ENCODE results near the gene CKAP2. TPM values are rescaled to one million over a fixed set of nuclear protein-coding genes. Genes with fewer than 3 reads are reported as not detected.
"Not testable (repeated sequence)": the region's sequence is repeated elsewhere in the genome, so short reads cannot be mapped to it uniquely, and the experiment has no call there.

CKAP2 gene
- 58.2 TPM for polyA plus RNA-seq (2013)

- ChIA-PET CTCF (no interaction called here), POLR2A (no interaction called here)
Measured at GRCh38 chr13:52454820-52455676, at the start of gene CKAP2. TSS of gene CKAP2 (plus strand) at chr13:52455478. CDS start at chr13:52455557, 79 bp downstream.

GRCh38 chr13:52405767-52406494, 49.3 kb upstream of the CKAP2 start, which contains the start of gene THSD1:
TSS of gene THSD1 (minus strand) at chr13:52406172. CDS start at chr13:52402600, 3,572 bp downstream.
- CTCF ChIA-PET: interaction anchor here (1.5 to 2.2 kb wide), 2 partner anchors 12 to 44 kb away, joined by 3 to 15 read pairs; partner anchors contain the start of gene VPS36
- Histone ChIP-seq H3K4me1 (ENCODE audit: control extremely low read depth in 1 of 4, control insufficient read depth in 4 of 4, insufficient read depth in 4 of 4, low read length in 3 of 4) (peaks cover 0 to 23% (median 22%) of the 10 kb centered on the region in 4 experiments), H3K36me3 (ENCODE audit: control insufficient read depth in 4 of 4, insufficient read depth in 4 of 4, low read length in 3 of 4) (peaks cover 2 to 4% (median 3%) of the 10 kb centered on the region in 4 experiments), H3K9me3 (ENCODE audit: control extremely low read depth in 1 of 5, control insufficient read depth in 4 of 5, insufficient read depth in 2 of 5, low read depth in 1 of 5, low read length in 4 of 5) (no peaks in the 10 kb centered on the region), H3K4me3 (ENCODE audit: control insufficient read depth in 1 of 7, extremely low read depth in 1 of 7, insufficient read depth in 4 of 7, low read depth in 2 of 7, low read length in 6 of 7) (peak within 1 kb of the TSS; percentile 41 to 78 (median 65)), H3K27ac (ENCODE audit: insufficient read depth in 1 of 2, low read depth in 1 of 2, low read length in 2 of 2, poor library complexity in 1 of 2, severe bottlenecking in 2 of 2) (no peak within 1 kb of the TSS), H3K27me3 (replicated peaks in 2 of 5; ENCODE audit: control insufficient read depth in 4 of 5, insufficient read depth in 5 of 5, low read length in 4 of 5) (peaks cover 3 to 16% (median 5%) of the 10 kb centered on the region in 5 experiments)
- under 1% methylated on average over 52 of the region's 68 CpGs for WGBS (ENCODE audit: insufficient coverage)
- POLR2A ChIA-PET: no interaction called here
- peak in 2 of 3 donors; percentile 29 to 45 for DNase-seq

More at GRCh38 chr13:52454820-52455676, at the start of gene CKAP2:
- WGBS (ENCODE audit: insufficient coverage): 0% methylated on average over 49 of the region's 56 CpGs
- Histone ChIP-seq H3K9me3 (ENCODE audit: control extremely low read depth in 1 of 5, control insufficient read depth in 4 of 5, insufficient read depth in 2 of 5, low read depth in 1 of 5, low read length in 4 of 5) (no peaks in the 10 kb centered on the region), H3K4me1 (ENCODE audit: control extremely low read depth in 1 of 4, control insufficient read depth in 4 of 4, insufficient read depth in 4 of 4, low read length in 3 of 4) (peaks cover 19 to 37% (median 28%) of the 10 kb centered on the region in 4 experiments), H3K27me3 (replicated peaks in 2 of 5; ENCODE audit: control insufficient read depth in 4 of 5, insufficient read depth in 5 of 5, low read length in 4 of 5) (no peaks in the 10 kb centered on the region), H3K4me3 (ENCODE audit: control insufficient read depth in 1 of 7, extremely low read depth in 1 of 7, insufficient read depth in 4 of 7, low read depth in 2 of 7, low read length in 6 of 7) (peak within 1 kb of the TSS; percentile 83 to 99 (median 93)), H3K36me3 (ENCODE audit: control insufficient read depth in 4 of 4, insufficient read depth in 4 of 4, low read length in 3 of 4) (peaks cover 0 to 22% (median 5%) of the 10 kb centered on the region in 4 experiments), H3K27ac (ENCODE audit: insufficient read depth in 1 of 2, low read depth in 1 of 2, low read length in 2 of 2, poor library complexity in 1 of 2, severe bottlenecking in 2 of 2) (peak within 1 kb of the TSS; percentile 90 to 94)
- peak; percentile 96 to 99 (median 99) for DNase-seq

- ChIA-PET POLR2A (no interaction called here), CTCF (interaction anchor here (1.1 to 2.1 kb wide), 3 partner anchors 9 to 44 kb away, joined by 5 to 8 read pairs (median 8); partner anchors contain the start of gene VPS36)
- Histone ChIP-seq H3K9me3 (ENCODE audit: control extremely low read depth in 1 of 5, control insufficient read depth in 4 of 5, insufficient read depth in 2 of 5, low read depth in 1 of 5, low read length in 4 of 5) (no peaks in the 10 kb centered on the region), H3K4me1 (ENCODE audit: control extremely low read depth in 1 of 4, control insufficient read depth in 4 of 4, insufficient read depth in 4 of 4, low read length in 3 of 4) (peaks cover 0 to 23% (median 22%) of the 10 kb centered on the region in 4 experiments), H3K27me3 (replicated peaks in 2 of 5; ENCODE audit: control insufficient read depth in 4 of 5, insufficient read depth in 5 of 5, low read length in 4 of 5) (peaks cover 3 to 16% (median 5%) of the 10 kb centered on the region in 5 experiments), H3K27ac (ENCODE audit: insufficient read depth in 1 of 2, low read depth in 1 of 2, low read length in 2 of 2, poor library complexity in 1 of 2, severe bottlenecking in 2 of 2) (no peak overlapping the region), H3K4me3 (ENCODE audit: control insufficient read depth in 1 of 7, extremely low read depth in 1 of 7, insufficient read depth in 4 of 7, low read depth in 2 of 7, low read length in 6 of 7) (peak overlapping the region in 3 of 7 experiments; percentile 53 to 78 (median 74)), H3K36me3 (ENCODE audit: control insufficient read depth in 4 of 4, insufficient read depth in 4 of 4, low read length in 3 of 4) (peaks cover 4 to 6% (median 4%) of the 10 kb centered on the region in 4 experiments)
- WGBS (ENCODE audit: insufficient coverage): 100% methylated on average over 1 of the region's 4 CpGs
- DNase-seq: no peak
Measured at GRCh38 chr13:52406629-52407028, 48.6 kb upstream of the CKAP2 start.

GRCh38 chr13:52407436-52407835, 47.8 kb upstream of the CKAP2 start:
- peaks cover 3 to 16% (median 5%) of the 10 kb centered on the region in 5 experiments for H3K27me3 ChIP-seq (replicated peaks in 2 of 5; ENCODE audit: control insufficient read depth in 4 of 5, insufficient read depth in 5 of 5, low read length in 4 of 5)
- POLR2A ChIA-PET; H3K9me3 ChIP-seq (ENCODE audit: control extremely low read depth in 1 of 5, control insufficient read depth in 4 of 5, insufficient read depth in 2 of 5, low read depth in 1 of 5, low read length in 4 of 5); H3K4me3 ChIP-seq (ENCODE audit: control insufficient read depth in 1 of 7, extremely low read depth in 1 of 7, insufficient read depth in 4 of 7, low read depth in 2 of 7, low read length in 6 of 7); H3K27ac ChIP-seq (ENCODE audit: insufficient read depth in 1 of 2, low read depth in 1 of 2, low read length in 2 of 2, poor library complexity in 1 of 2, severe bottlenecking in 2 of 2); DNase-seq: not testable (repeated sequence)
- H3K36me3 ChIP-seq (ENCODE audit: control insufficient read depth in 4 of 4, insufficient read depth in 4 of 4, low read length in 3 of 4): peaks cover 8 to 12% (median 10%) of the 10 kb centered on the region in 4 experiments
- H3K4me1 ChIP-seq (ENCODE audit: control extremely low read depth in 1 of 4, control insufficient read depth in 4 of 4, insufficient read depth in 4 of 4, low read length in 3 of 4): peaks cover 0 to 23% (median 22%) of the 10 kb centered on the region in 4 experiments
- CTCF ChIA-PET: interaction anchor here (1.0 to 2.1 kb wide), 4 partner anchors 8 to 43 kb away, joined by 3 to 8 read pairs (median 6); partner anchors contain the start of gene VPS36
- 95% methylated on average over 11 of the region's 12 CpGs for WGBS (ENCODE audit: insufficient coverage)

- CTCF ChIA-PET: interaction anchor here (1.3 to 2.1 kb wide), 2 partner anchors 8 to 42 kb away, joined by 8 read pairs; partner anchors contain the start of gene VPS36
- DNase-seq; POLR2A ChIA-PET; H3K4me3 ChIP-seq (ENCODE audit: control insufficient read depth in 1 of 7, extremely low read depth in 1 of 7, insufficient read depth in 4 of 7, low read depth in 2 of 7, low read length in 6 of 7); H3K9me3 ChIP-seq (ENCODE audit: control extremely low read depth in 1 of 5, control insufficient read depth in 4 of 5, insufficient read depth in 2 of 5, low read depth in 1 of 5, low read length in 4 of 5); H3K27ac ChIP-seq (ENCODE audit: insufficient read depth in 1 of 2, low read depth in 1 of 2, low read length in 2 of 2, poor library complexity in 1 of 2, severe bottlenecking in 2 of 2): not testable (repeated sequence)
- Histone ChIP-seq H3K4me1 (ENCODE audit: control extremely low read depth in 1 of 4, control insufficient read depth in 4 of 4, insufficient read depth in 4 of 4, low read length in 3 of 4) (peaks cover 0 to 23% (median 22%) of the 10 kb centered on the region in 4 experiments), H3K27me3 (replicated peaks in 2 of 5; ENCODE audit: control insufficient read depth in 4 of 5, insufficient read depth in 5 of 5, low read length in 4 of 5) (peaks cover 3 to 16% (median 5%) of the 10 kb centered on the region in 5 experiments), H3K36me3 (ENCODE audit: control insufficient read depth in 4 of 4, insufficient read depth in 4 of 4, low read length in 3 of 4) (peaks cover 10 to 17% (median 13%) of the 10 kb centered on the region in 4 experiments)
- whole genome bisulfite sequencing (ENCODE audit: insufficient coverage): 89% methylated on average over 24 of the region's 33 CpGs
Measured at GRCh38 chr13:52408071-52408658, 47.1 kb upstream of the CKAP2 start.

GRCh38 chr13:52411629-52412028, 43.6 kb upstream of the CKAP2 start:
- Histone ChIP-seq H3K4me3 (ENCODE audit: control insufficient read depth in 1 of 7, extremely low read depth in 1 of 7, insufficient read depth in 4 of 7, low read depth in 2 of 7, low read length in 6 of 7) (no peak overlapping the region), H3K9me3 (ENCODE audit: control extremely low read depth in 1 of 5, control insufficient read depth in 4 of 5, insufficient read depth in 2 of 5, low read depth in 1 of 5, low read length in 4 of 5) (no peaks in the 10 kb centered on the region), H3K27ac (ENCODE audit: insufficient read depth in 1 of 2, low read depth in 1 of 2, low read length in 2 of 2, poor library complexity in 1 of 2, severe bottlenecking in 2 of 2) (no peak overlapping the region), H3K36me3 (ENCODE audit: control insufficient read depth in 4 of 4, insufficient read depth in 4 of 4, low read length in 3 of 4) (peaks cover 22 to 42% (median 35%) of the 10 kb centered on the region in 4 experiments), H3K4me1 (ENCODE audit: control extremely low read depth in 1 of 4, control insufficient read depth in 4 of 4, insufficient read depth in 4 of 4, low read length in 3 of 4) (no peaks in the 10 kb centered on the region), H3K27me3 (replicated peaks in 2 of 5; ENCODE audit: control insufficient read depth in 4 of 5, insufficient read depth in 5 of 5, low read length in 4 of 5) (no peaks in the 10 kb centered on the region)
- DNase-seq: no peak
- WGBS (ENCODE audit: insufficient coverage): 100% methylated on average over 3 of the region's 4 CpGs
- CTCF ChIA-PET: no interaction called here
- POLR2A ChIA-PET: no interaction called here
